ENCODE measurements around the gene DGCR8. TPM values are rescaled to one million over a fixed set of nuclear protein-coding genes. Genes with fewer than 3 reads are reported as not detected.

Gene DGCR8
- 10 to 100 TPM; 54.3 to 54.5 TPM for total RNA-seq

DNA sequence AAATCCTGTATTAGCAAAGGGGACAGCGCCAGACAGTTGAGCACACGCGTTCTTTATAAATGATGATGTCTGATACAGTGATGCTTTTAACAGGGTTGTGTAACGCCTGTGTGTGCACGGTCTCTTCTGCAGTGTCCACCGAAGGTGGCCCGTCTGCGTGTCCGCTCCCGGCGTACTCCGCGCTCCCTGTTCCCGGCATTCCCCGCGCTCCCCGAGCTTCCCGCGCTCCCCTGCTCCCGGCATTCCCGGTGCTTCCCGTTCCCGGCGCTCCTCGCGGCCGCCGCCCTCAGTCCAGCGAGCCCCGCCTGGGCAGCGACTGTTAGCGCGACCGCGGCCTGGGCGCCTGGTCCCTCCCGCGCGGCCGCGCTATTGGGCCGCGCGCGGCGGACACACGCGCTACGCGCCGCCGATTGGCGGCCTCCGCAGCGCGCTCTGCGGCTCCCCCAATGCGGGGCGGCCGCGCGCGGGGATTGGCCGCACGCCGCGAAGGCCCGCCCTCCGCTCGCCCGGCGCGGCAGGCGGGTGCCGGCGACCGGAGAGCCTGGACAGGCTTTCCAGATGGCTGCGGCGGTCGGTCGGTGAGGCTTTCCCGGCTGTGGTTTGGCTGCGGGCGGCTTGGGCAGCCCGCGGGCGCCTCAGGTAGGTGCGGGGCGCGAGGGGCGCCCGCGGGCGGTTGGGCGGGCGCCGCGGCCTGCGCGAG is at the start of gene DGCR8:
Gene DGCR8, plus strand, starts transcription at position 497 of the 700 bp plus-strand sequence. CDS start 5,723 bp downstream, outside the sequence.
- Mint-ChIP-seq H3K9me3 (no peaks in the 10 kb centered on the region), H3K36me3 (no peaks in the 10 kb centered on the region), H3K27me3 (no peaks in the 10 kb centered on the region), H3K4me1 (peaks cover 32% of the 10 kb centered on the region), H3K27ac (peak within 1 kb of the TSS; percentile 84), H3K4me3 (peak within 1 kb of the TSS; percentile 90)
- peak; percentile 89 for DNase-seq
- POLR2A ChIA-PET = no interaction called here
- ATAC-seq (ENCODE audit: low read depth) = peak; percentile 90

- no peak for ATAC-seq (ENCODE audit: low read depth)
- Mint-ChIP-seq H3K9me3 (no peaks in the 10 kb centered on the region), H3K36me3 (peaks cover under 1% of the 10 kb centered on the region), H3K27ac (no peak overlapping the region), H3K4me3 (no peak overlapping the region), H3K4me1 (peaks cover 1% of the 10 kb centered on the region), H3K27me3 (no peaks in the 10 kb centered on the region)
- DNase-seq = no peak
- POLR2A ChIA-PET = no interaction called here
Observed at GRCh38 chr22:20031732-20032406, 48.2 kb upstream of the DGCR8 start.

- Mint-ChIP-seq H3K27ac (no peak overlapping the region), H3K4me3 (no peak overlapping the region), H3K4me1 (peaks cover 1% of the 10 kb centered on the region), H3K9me3 (no peaks in the 10 kb centered on the region), H3K27me3 (no peaks in the 10 kb centered on the region), H3K36me3 (peaks cover 5% of the 10 kb centered on the region)
- ATAC-seq (ENCODE audit: low read depth) (no peak), DNase-seq (no peak)
- POLR2A ChIA-PET = interaction anchor here (1.8 kb wide), 1 partner anchor 12 kb away, joined by 4 read pairs; the partner anchor contains the start of gene TANGO2
Observed at GRCh38 chr22:20032407-20032991, 47.5 kb upstream of the DGCR8 start.

DNA sequence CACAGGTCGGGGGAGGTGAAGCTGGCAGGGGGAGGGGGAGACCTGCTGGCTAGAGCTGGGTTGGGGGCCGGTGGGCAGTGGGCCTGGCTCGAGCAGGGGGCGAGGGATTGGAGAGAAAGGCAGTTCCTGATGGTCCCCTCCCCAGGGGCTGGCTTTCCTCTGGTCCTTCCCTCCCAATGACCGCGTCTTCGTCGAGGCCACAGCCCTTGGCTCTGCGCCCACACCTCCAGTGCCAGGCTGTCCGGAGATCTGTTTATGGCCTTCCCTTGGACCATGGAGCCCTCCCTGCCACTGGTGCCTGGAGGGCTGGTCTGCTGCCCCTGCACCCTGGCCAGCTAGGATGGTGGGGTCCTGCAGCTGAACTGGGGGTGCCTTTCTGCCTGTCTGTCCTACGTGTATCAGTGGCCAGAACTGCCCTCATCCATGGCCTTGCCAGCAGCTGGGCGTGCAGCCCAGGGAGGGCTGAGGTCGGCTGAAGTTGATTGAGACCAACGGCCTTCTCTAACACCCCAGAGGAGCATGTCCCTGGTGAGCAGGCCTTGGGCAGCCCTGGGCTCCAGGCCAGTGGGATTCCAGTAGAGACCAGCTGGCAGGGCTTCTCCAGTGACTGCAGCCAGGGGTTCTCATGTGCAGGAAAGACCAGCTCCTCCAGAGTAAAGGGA is 46.9 kb upstream of the DGCR8 start:
- Mint-ChIP-seq H3K27ac (no peak overlapping the region), H3K4me3 (no peak overlapping the region), H3K9me3 (no peaks in the 10 kb centered on the region), H3K36me3 (peaks cover 5% of the 10 kb centered on the region), H3K4me1 (peaks cover 1% of the 10 kb centered on the region), H3K27me3 (no peaks in the 10 kb centered on the region)
- no peak for ATAC-seq (ENCODE audit: low read depth)
- POLR2A ChIA-PET = interaction anchor here (0.6 to 1.8 kb wide), 2 partner anchors 12 to 363 kb away, joined by 3 to 4 read pairs; partner anchors contain the start of gene TANGO2
- DNase-seq = no peak

GRCh38 chr22:20034143-20034542 is 45.9 kb upstream of the DGCR8 start:
- no peak overlapping the region for H3K27ac Mint-ChIP-seq
- H3K36me3 Mint-ChIP-seq = peaks cover 7% of the 10 kb centered on the region
- H3K27me3 Mint-ChIP-seq = no peaks in the 10 kb centered on the region
- ATAC-seq (ENCODE audit: low read depth) = no peak
- H3K4me1 Mint-ChIP-seq = peaks cover 1% of the 10 kb centered on the region
- no peaks in the 10 kb centered on the region for H3K9me3 Mint-ChIP-seq
- DNase-seq = no peak
- H3K4me3 Mint-ChIP-seq = no peak overlapping the region
- POLR2A ChIA-PET = interaction anchor here (1.8 kb wide), 1 partner anchor 13 kb away, joined by 4 read pairs; the partner anchor contains the start of gene TANGO2

DNA sequence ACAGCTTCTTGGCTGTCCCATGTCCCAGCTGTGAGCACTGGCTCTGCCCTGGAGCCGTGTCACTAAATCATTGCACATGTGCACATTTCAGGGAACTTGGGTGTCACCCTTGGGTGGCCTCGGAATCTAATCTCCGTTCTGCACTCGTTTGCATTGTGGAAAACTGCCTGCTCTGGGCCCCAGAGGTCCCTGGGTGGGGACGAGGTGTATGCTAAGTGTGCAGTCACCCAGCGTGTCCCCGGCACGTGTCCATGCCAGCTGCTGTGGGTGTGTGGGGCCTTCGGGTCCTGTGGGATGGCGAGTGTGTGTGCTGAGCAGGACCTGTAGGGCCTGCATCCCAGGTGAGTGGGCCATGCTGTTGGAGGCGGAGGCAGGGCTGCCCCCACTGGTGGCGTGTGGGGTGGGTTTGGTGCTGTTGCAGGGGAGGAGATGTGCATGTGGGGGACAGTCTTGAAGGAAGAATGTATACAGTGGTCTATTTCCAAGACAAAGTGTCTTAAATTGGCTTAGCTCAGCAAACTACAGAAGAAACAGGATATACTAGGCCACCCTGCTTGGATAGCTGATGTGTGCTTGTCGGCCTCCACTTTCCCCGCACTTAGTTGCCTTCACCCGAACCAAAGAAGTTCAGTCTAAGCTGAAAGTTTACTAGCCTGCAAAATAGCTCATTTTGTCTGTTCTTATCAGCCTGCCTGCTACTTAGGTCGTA is 44.5 kb upstream of the DGCR8 start:
- Mint-ChIP-seq H3K4me1 (peaks cover 1% of the 10 kb centered on the region), H3K36me3 (peaks cover 8% of the 10 kb centered on the region), H3K4me3 (no peak overlapping the region), H3K27ac (no peak overlapping the region), H3K9me3 (no peaks in the 10 kb centered on the region), H3K27me3 (no peaks in the 10 kb centered on the region)
- DNase-seq = no peak
- POLR2A ChIA-PET = no interaction called here
- no peak for ATAC-seq (ENCODE audit: low read depth)

- H3K36me3 Mint-ChIP-seq = peaks cover 8% of the 10 kb centered on the region
- H3K4me3 Mint-ChIP-seq = no peak overlapping the region
- H3K27ac Mint-ChIP-seq = no peak overlapping the region
- H3K4me1 Mint-ChIP-seq = peaks cover 1% of the 10 kb centered on the region
- ATAC-seq (ENCODE audit: low read depth) (no peak), DNase-seq (no peak)
- H3K9me3 Mint-ChIP-seq = no peaks in the 10 kb centered on the region
- POLR2A ChIA-PET = no interaction called here
- H3K27me3 Mint-ChIP-seq = no peaks in the 10 kb centered on the region
Observed at GRCh38 chr22:20036084-20036482, 44.0 kb upstream of the DGCR8 start.

DNA sequence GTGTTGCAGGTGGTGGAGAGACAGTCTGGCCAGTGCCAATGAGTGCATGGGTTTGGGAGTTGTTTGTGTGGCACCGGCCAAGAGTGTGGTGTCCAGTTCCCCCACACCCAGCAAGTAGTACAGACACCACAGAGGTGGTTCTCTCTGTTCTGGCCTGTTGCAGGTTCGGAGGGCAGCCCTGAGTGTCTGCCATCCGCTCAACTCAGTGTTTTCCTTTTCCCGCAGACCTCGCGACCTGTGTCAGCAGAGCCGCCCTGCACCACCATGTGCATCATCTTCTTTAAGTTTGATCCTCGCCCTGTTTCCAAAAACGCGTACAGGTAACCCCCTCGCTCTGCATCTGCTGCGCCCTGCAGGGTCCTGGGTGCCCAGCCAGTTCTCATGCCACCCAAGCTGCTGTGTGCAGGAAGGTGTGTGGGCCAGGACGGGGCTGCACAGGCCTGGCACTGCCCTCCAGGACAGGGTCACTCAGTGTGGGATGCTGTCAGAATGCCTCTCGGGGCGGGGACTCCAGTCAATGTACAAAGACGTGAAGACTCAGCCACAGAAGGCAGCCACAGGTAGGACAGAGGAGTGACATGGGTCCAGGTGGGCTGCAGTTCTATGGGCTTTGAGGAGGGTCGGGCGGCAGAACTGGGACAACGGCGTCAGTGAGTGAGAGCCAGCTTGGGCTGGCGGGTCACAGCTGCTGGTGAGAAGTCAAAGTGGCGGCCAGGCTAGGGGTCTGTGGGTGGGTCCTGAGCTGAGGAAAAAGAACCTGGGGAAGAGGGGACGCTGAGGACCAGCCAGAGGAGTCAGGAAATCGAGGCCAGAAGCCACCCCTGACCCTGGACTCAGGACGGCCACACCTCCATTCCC is 43.3 kb upstream of the DGCR8 start:
- POLR2A ChIA-PET = no interaction called here
- Mint-ChIP-seq H3K27me3 (no peaks in the 10 kb centered on the region), H3K4me1 (peaks cover 1% of the 10 kb centered on the region), H3K4me3 (no peak overlapping the region), H3K36me3 (peaks cover 8% of the 10 kb centered on the region), H3K9me3 (no peaks in the 10 kb centered on the region), H3K27ac (no peak overlapping the region)
- DNase-seq (no peak), ATAC-seq (ENCODE audit: low read depth) (no peak)

DNA sequence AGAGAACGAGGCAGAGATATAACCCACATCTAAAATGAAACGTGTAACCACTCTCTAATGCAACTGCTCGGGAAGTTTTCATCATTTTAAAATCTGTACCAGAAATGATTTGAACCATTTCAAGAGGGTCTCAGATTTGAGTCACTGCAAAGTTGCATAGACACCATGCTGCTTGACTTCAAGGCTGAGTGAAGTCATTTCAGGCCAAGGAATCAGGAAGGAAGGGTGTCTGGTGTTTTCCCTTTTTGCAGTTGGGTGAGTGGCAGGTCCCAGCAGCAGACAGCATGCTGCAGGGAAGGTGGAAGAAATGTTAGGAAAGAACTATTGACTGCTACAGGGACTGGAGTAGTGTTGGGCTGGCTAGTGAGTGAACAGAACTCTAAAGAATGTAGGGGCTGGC is 42.6 kb upstream of the DGCR8 start:
- no peak for ATAC-seq (ENCODE audit: low read depth)
- no peak overlapping the region for H3K27ac Mint-ChIP-seq
- no peak for DNase-seq
- H3K4me3 Mint-ChIP-seq = no peak overlapping the region
- POLR2A ChIA-PET = no interaction called here
- H3K36me3 Mint-ChIP-seq = peaks cover 8% of the 10 kb centered on the region
- H3K9me3 Mint-ChIP-seq = no peaks in the 10 kb centered on the region
- peaks cover 1% of the 10 kb centered on the region for H3K4me1 Mint-ChIP-seq
- no peaks in the 10 kb centered on the region for H3K27me3 Mint-ChIP-seq

GRCh38 chr22:20038574-20038973 is 41.5 kb upstream of the DGCR8 start:
- DNase-seq (no peak), ATAC-seq (ENCODE audit: low read depth) (no peak)
- peaks cover 1% of the 10 kb centered on the region for H3K4me1 Mint-ChIP-seq
- POLR2A ChIA-PET = no interaction called here
- no peak overlapping the region for H3K4me3 Mint-ChIP-seq
- no peaks in the 10 kb centered on the region for H3K9me3 Mint-ChIP-seq
- peaks cover 11% of the 10 kb centered on the region for H3K36me3 Mint-ChIP-seq
- no peaks in the 10 kb centered on the region for H3K27me3 Mint-ChIP-seq
- H3K27ac Mint-ChIP-seq = no peak overlapping the region

GRCh38 chr22:20039683-20040325 is 40.2 kb upstream of the DGCR8 start:
- no peak for ATAC-seq (ENCODE audit: low read depth)
- Mint-ChIP-seq H3K4me1 (no peaks in the 10 kb centered on the region), H3K9me3 (no peaks in the 10 kb centered on the region), H3K27ac (peak overlapping the region; percentile 22), H3K36me3 (peaks cover 15% of the 10 kb centered on the region), H3K4me3 (no peak overlapping the region), H3K27me3 (no peaks in the 10 kb centered on the region)
- POLR2A ChIA-PET = no interaction called here
- no peak for DNase-seq
